ENCODE measurements around the gene ARRB1. TPM values are rescaled to one million over a fixed set of nuclear protein-coding genes. Genes with fewer than 3 reads are reported as not detected.

The ARRB1 gene
- total and polyA plus RNA-seq, 10 of the 15 experiments (the other 5 are each of a cell fraction or from before 2014, with no cell fraction given), result 0.39 to 12.9 (median 1.7) TPM

DNA sequence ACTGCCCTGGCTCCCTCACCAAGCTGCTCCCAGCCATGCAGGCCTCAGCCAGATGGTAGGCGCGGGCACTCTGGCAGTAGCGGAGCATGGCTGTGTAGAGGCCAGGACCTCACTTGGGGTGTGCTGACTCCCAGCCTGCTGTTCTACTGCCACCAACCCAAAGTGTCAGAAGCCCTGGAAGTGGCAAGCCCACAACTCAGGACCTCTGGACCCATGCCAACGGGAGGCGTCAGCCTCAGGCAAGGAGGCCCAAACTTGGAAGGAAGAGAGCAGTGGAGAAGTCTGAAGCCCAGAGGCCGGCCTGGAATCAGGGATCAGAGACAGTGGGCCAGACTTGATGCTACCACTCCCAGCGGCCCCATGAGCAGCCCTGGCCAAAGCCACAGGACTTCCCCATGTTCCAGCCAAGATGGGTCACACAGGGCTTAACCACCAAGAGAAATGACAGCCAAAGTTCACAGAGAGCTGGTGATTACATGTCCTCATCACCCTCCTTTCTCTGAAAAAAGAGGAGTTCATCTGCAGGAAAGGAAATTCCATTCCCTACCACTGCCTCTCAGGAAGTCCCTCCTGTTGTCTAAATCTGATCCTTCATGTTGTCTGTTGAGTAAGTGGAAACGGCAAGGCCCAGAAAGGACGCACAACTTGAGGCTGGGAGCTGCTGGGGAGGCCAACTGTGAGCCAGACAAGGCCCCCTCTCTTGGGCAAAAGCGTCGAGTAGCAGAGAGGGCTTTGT, 4.4 kb downstream of the ARRB1 start:
- in situ Hi-C loops (cut with MboI), result no loop called here
- Histone ChIP-seq H3K9me3 (replicated peaks; ENCODE audit: control insufficient read depth, insufficient read depth, low read length) (no peaks in the 10 kb centered on the region), H3K79me2 (ENCODE audit: control insufficient read depth, insufficient read depth, low read length) (peaks cover 35% of the 10 kb centered on the region), H2AFZ (ENCODE audit: control insufficient read depth, low read depth, low read length) (no peak overlapping the region), H3K4me1 (ENCODE audit: control insufficient read depth, insufficient read depth, low read length) (peaks cover 37% of the 10 kb centered on the region), H3K36me3 (ENCODE audit: control insufficient read depth in 2 of 2, insufficient read depth in 2 of 2, low read length in 1 of 2) (no peaks in the 10 kb centered on the region), H3K4me3 (0 out of 2 replicates have a peak overlapping the region, but pooled peaks have one; percentile 5), H4K20me1 (ENCODE audit: control insufficient read depth, insufficient read depth) (no peaks in the 10 kb centered on the region), H3K9ac (ENCODE audit: control insufficient read depth, insufficient read depth, low read length) (no peak overlapping the region), H3K27me3 (replicated peaks in 1 of 2; ENCODE audit: control insufficient read depth in 2 of 2, insufficient read depth in 2 of 2, low read length in 1 of 2) (peaks cover 0 to 4% of the 10 kb centered on the region in 2 experiments; a peak in 1 of 4 replicates), H3K4me2 (ENCODE audit: control insufficient read depth, insufficient read depth) (peak overlapping the region; percentile 36; the same call in 1 of the 2 replicates), H3K27ac (ENCODE audit: control insufficient read depth, insufficient read depth) (peak overlapping the region; percentile 24; the same call in 1 of the 2 replicates)
- WGBS (ENCODE audit: insufficient coverage, insufficient replicate concordance, low lambda C conversion rate, missing lambda C conversion rate), result 60% methylated on average over 11 of the region's 11 CpGs
- ChIA-PET SMC1A (ENCODE audit: uncharacterized antibody, unreplicated experiment) (no interaction called here), POLR2A (interaction anchor here (1.2 to 1.3 kb wide), 2 partner anchors 25 to 184 kb away, joined by 3 read pairs; no protein-coding TSS in a partner anchor), RAD21 (ENCODE audit: unreplicated experiment) (no interaction called here), CTCF (interaction anchor here (1.2 kb wide), 1 partner anchor 37 kb away, joined by 3 read pairs; no protein-coding TSS in a partner anchor)
- DNase-seq (ENCODE audit: low read depth, low spot score) (no peak), FAIRE-seq (no peak), ATAC-seq (no peak)
- TF ChIP-seq CHD2 (IDR thresholded peaks at IDR 0.05; ENCODE audit: borderline replicate concordance, low read depth, low read length), result no peak
- intact Hi-C loops (cut with micrococcal nuclease; ENCODE audit: unreplicated experiment), result no loop called here
- no TSS peak for BruUV-seq (replicated peaks)

DNA sequence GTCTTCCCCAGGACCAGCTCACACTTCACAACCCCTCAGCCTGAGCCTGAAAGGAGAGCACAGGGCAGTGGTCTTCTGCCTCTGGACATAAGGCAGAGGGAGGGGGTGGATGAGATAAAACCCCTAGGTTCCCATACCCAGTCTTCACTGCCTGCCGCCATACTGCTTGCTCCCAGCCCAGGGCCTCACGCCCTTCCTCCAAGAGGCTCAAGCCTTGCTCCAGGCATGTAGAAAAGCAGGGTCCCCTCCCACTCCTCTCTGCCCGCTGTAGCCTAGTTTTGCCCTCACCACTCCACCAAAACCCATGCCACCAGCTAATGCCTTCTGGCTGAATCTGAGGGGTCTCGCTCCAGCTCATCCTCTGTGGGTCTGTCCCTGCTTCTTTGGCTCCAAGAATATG, 5.2 kb downstream of the ARRB1 start:
- Histone ChIP-seq H3K27me3 (replicated peaks in 1 of 2; ENCODE audit: control insufficient read depth in 2 of 2, insufficient read depth in 2 of 2, low read length in 1 of 2) (peaks cover 0 to 4% of the 10 kb centered on the region in 2 experiments; a peak in 1 of 4 replicates), H4K20me1 (ENCODE audit: control insufficient read depth, insufficient read depth) (no peaks in the 10 kb centered on the region), H3K9me3 (replicated peaks; ENCODE audit: control insufficient read depth, insufficient read depth, low read length) (no peaks in the 10 kb centered on the region), H3K4me3 (no peak overlapping the region), H3K27ac (ENCODE audit: control insufficient read depth, insufficient read depth) (peak overlapping the region; percentile 24; the same call in 1 of the 2 replicates), H3K9ac (ENCODE audit: control insufficient read depth, insufficient read depth, low read length) (no peak overlapping the region; the same call in 1 of the 2 replicates), H3K36me3 (ENCODE audit: control insufficient read depth in 2 of 2, insufficient read depth in 2 of 2, low read length in 1 of 2) (no peaks in the 10 kb centered on the region), H2AFZ (ENCODE audit: control insufficient read depth, low read depth, low read length) (no peak overlapping the region), H3K79me2 (ENCODE audit: control insufficient read depth, insufficient read depth, low read length) (peaks cover 34% of the 10 kb centered on the region), H3K4me1 (ENCODE audit: control insufficient read depth, insufficient read depth, low read length) (peaks cover 44% of the 10 kb centered on the region), H3K4me2 (ENCODE audit: control insufficient read depth, insufficient read depth) (peak overlapping the region; percentile 36)
- 69% methylated on average over 4 of the region's 4 CpGs for WGBS (ENCODE audit: insufficient coverage, insufficient replicate concordance, low lambda C conversion rate, missing lambda C conversion rate)
- POLR2A ChIA-PET, result interaction anchor here (0.8 to 1.3 kb wide), 2 partner anchors 17 to 26 kb away, joined by 3 read pairs; no protein-coding TSS in a partner anchor
- FAIRE-seq (no peak), DNase-seq (ENCODE audit: low read depth, low spot score) (no peak), ATAC-seq (no peak)
- SMC1A ChIA-PET (ENCODE audit: uncharacterized antibody, unreplicated experiment), result interaction anchor here (0.7 to 1.2 kb wide), 3 partner anchors 17 to 41 kb away, joined by 4 read pairs; no protein-coding TSS in a partner anchor
- no TSS peak for BruUV-seq (replicated peaks)
- CTCF ChIA-PET, result interaction anchor here (1.0 kb wide), 1 partner anchor 16 kb away, joined by 3 read pairs; no protein-coding TSS in a partner anchor
- RAD21 ChIA-PET (ENCODE audit: unreplicated experiment), result interaction anchor here (1.0 kb wide), 2 partner anchors 41 to 67 kb away, joined by 3 to 4 read pairs; no protein-coding TSS in a partner anchor
- in situ Hi-C loops (cut with MboI) (no loop called here), intact Hi-C loops (cut with micrococcal nuclease; ENCODE audit: unreplicated experiment) (no loop called here)
- TF ChIP-seq SIN3A (IDR thresholded peaks at IDR 0.05; ENCODE audit: low read depth, low read length), result no peak
- TF ChIP-seq ZZZ3 (IDR thresholded peaks at IDR 0.05; ENCODE audit: control insufficient read depth, insufficient read length, low read depth), result no peak
- TF ChIP-seq, protein P1, sequence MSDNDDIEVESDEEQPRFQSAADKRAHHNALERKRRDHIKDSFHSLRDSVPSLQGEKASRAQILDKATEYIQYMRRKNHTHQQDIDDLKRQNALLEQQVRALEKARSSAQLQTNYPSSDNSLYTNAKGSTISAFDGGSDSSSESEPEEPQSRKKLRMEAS (IDR thresholded peaks at IDR 0.05; ENCODE audit: low read depth, low read length), result no peak
- no peak for TF ChIP-seq NFYB (IDR thresholded peaks at IDR 0.05; ENCODE audit: insufficient read depth, low read depth, low read length)
- TF ChIP-seq JUNB (IDR thresholded peaks at IDR 0.05), result no peak
- no peak for TF ChIP-seq CBX3 (IDR thresholded peaks at IDR 0.05; ENCODE audit: borderline replicate concordance, low read depth)
- no peak for TF ChIP-seq TCF12 (IDR thresholded peaks at IDR 0.05; ENCODE audit: low read depth, low read length)
- no peak for TF ChIP-seq KLF5 (IDR thresholded peaks at IDR 0.05; ENCODE audit: partially characterized antibody)
- TF ChIP-seq CHD1 (IDR thresholded peaks at IDR 0.05; ENCODE audit: low read depth, low read length), result no peak
- TF ChIP-seq MTA2 (IDR thresholded peaks at IDR 0.05; ENCODE audit: low read depth), result no peak
- TF ChIP-seq MEF2B (IDR thresholded peaks at IDR 0.05; ENCODE audit: partially characterized antibody, poor library complexity, severe bottlenecking), result no peak
- TF ChIP-seq STAT3 (IDR thresholded peaks at IDR 0.05; ENCODE audit: low read depth, low read length), result no peak
- TF ChIP-seq, protein P2, sequence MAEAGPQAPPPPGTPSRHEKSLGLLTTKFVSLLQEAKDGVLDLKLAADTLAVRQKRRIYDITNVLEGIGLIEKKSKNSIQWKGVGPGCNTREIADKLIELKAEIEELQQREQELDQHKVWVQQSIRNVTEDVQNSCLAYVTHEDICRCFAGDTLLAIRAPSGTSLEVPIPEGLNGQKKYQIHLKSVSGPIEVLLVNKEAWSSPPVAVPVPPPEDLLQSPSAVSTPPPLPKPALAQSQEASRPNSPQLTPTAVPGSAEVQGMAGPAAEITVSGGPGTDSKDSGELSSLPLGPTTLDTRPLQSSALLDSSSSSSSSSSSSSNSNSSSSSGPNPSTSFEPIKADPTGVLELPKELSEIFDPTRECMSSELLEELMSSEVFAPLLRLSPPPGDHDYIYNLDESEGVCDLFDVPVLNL (IDR thresholded peaks at IDR 0.05; ENCODE audit: low read depth, low read length), result no peak
- no peak for TF ChIP-seq PAX8 (IDR thresholded peaks at IDR 0.05)
- no peak for TF ChIP-seq PML (IDR thresholded peaks at IDR 0.05; ENCODE audit: low read length)

All from GM12878 (cell line).